Activated CD8-positive, alpha-beta T cell treated with anti-CD3 and anti-CD28 coated beads, Interleukin-2, amount 10 ng/mL, durations not matched to agents 7 days and 5 days (primary cell): Measurements from ENCODE around the gene GPR42. TPM values are rescaled to one million over a fixed set of nuclear protein-coding genes. Genes with fewer than 3 reads are reported as not detected.

Experiments
- ATAC-seq: fragments of 150-1000 bp; cut with Tn5 transposase; one replicate; pipeline ENCODE4 v1.10.0; 2021; ENCODE audit warnings: moderate library complexity
- CTCF ChIA-PET: fragments of 350-600 bp; sonication (Branson Sonifier 250); formaldehyde crosslinking; loops from one replicate; lab custom pipeline; 2021; ENCODE audit warnings: antibody characterized with exemption; lab: Charles Lee
- POLR2A ChIA-PET: fragments of 350-600 bp; sonication (Branson Sonifier 250); formaldehyde crosslinking; loops from one replicate; lab custom pipeline; 2021; ENCODE audit warnings: antibody characterized with exemption; lab: Charles Lee
- DNase-seq: peaks from one replicate; pipeline ENCODE4 v3.0.0-alpha.2; 2020
- H3K27ac Mint-ChIP-seq: one replicate; pipeline ENCODE4 v1.8.0; 2021; ENCODE audit warnings: mild to moderate bottlenecking, mixed read lengths
- H3K27me3 Mint-ChIP-seq: one replicate; pipeline ENCODE4 v1.8.0; 2021; ENCODE audit warnings: low read depth, mixed read lengths
- H3K36me3 Mint-ChIP-seq: one replicate; pipeline ENCODE4 v1.8.0; 2021; ENCODE audit warnings: low read depth, mixed read lengths
- H3K4me1 Mint-ChIP-seq: one replicate; pipeline ENCODE4 v1.8.0; 2021; ENCODE audit warnings: low read depth, mixed read lengths
- H3K4me3 Mint-ChIP-seq: one replicate; pipeline ENCODE4 v1.8.0; 2021; ENCODE audit warnings: mild to moderate bottlenecking, mixed read lengths
- H3K9me3 Mint-ChIP-seq: one replicate; pipeline ENCODE4 v1.8.0; 2022; ENCODE audit warnings: mixed read lengths; ENCODE audit not compliant: insufficient read depth
- total RNA-seq, 2 experiments: library from RNA; stranded (reverse); gene quantifications; one replicate each; pipeline ENCODE4 v1.2.3, GENCODE V29; 2021

The GPR42 gene
- total RNA-seq, 2 experiments from 2014 or later: not detected

GRCh38 chr19:35388277-35389054 lies 17.6 kb downstream of the GPR42 start:
- POLR2A ChIA-PET: no interaction called here

DNA sequence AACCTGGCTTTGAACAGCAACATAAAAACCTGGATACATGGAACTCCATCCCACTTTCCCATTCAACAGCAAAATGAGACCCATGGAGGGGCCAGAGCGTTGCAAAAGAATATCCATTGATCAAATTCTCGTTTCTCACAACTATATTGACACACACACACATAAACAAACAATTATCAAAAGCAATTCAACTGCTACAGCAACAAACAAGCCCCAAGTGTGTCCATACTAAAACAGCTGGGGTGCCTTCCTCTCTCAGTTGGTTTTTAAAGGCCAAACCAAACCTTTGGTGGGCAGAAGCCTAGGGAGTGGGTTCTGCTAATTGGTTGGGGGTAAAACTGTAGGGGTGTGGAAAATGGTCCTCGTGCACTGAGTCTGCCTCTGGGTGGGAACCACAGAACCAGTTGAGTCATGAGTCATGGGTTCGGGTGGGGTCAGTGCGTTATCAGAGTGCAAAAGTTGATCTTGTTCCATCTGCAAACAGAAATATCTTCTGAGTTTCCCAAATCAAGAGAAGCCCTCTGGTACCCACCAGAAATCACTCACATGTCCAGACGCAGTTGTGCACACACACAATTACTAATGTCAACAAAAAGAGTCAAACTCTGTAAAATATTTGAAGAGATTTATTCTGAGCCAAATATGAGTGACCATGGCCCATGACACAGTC lies 18.5 kb downstream of the GPR42 start:
- Mint-ChIP-seq H3K9me3 (peaks cover 7% of the 10 kb centered on the region), H3K36me3 (peaks cover 5% of the 10 kb centered on the region), H3K27me3 (peaks cover 11% of the 10 kb centered on the region), H3K4me1 (no peaks in the 10 kb centered on the region), H3K27ac (no peak overlapping the region), H3K4me3 (no peak overlapping the region)
- ATAC-seq (no peak), DNase-seq (no peak)
- POLR2A ChIA-PET: no interaction called here
- CTCF ChIA-PET: no interaction called here

More at GRCh38 chr19:35388277-35389054, 17.6 kb downstream of the GPR42 start:
- peaks cover 5% of the 10 kb centered on the region for H3K36me3 Mint-ChIP-seq
- CTCF ChIA-PET: interaction anchor here (0.5 to 1.5 kb wide), 2 partner anchors 38 to 106 kb away, joined by 3 to 7 read pairs; no protein-coding TSS in a partner anchor
- peaks cover 14% of the 10 kb centered on the region for H3K27me3 Mint-ChIP-seq
- no peak for DNase-seq
- peaks cover 7% of the 10 kb centered on the region for H3K9me3 Mint-ChIP-seq
- H3K4me1 Mint-ChIP-seq: no peaks in the 10 kb centered on the region
- H3K27ac Mint-ChIP-seq: no peak overlapping the region
- no peak overlapping the region for H3K4me3 Mint-ChIP-seq
- no peak for ATAC-seq

- no peak overlapping the region for H3K4me3 Mint-ChIP-seq
- no peak overlapping the region for H3K27ac Mint-ChIP-seq
- DNase-seq (no peak), ATAC-seq (no peak)
- H3K4me1 Mint-ChIP-seq: no peaks in the 10 kb centered on the region
- H3K9me3 Mint-ChIP-seq: no peaks in the 10 kb centered on the region
- ChIA-PET CTCF (no interaction called here), POLR2A (no interaction called here)
- peaks cover 9% of the 10 kb centered on the region for H3K27me3 Mint-ChIP-seq
- no peaks in the 10 kb centered on the region for H3K36me3 Mint-ChIP-seq
These were observed 22.2 kb downstream of the GPR42 start for GRCh38 chr19:35392742-35393715.

- ATAC-seq (no peak), DNase-seq (no peak)
- H3K9me3 Mint-ChIP-seq: no peaks in the 10 kb centered on the region
- H3K27me3 Mint-ChIP-seq: peaks cover 9% of the 10 kb centered on the region
- H3K4me1 Mint-ChIP-seq: no peaks in the 10 kb centered on the region
- H3K27ac Mint-ChIP-seq: no peak overlapping the region
- ChIA-PET POLR2A (interaction anchor here (0.6 kb wide), 1 partner anchor 228 kb away, joined by 6 read pairs; no protein-coding TSS in a partner anchor), CTCF (no interaction called here)
- no peaks in the 10 kb centered on the region for H3K36me3 Mint-ChIP-seq
- H3K4me3 Mint-ChIP-seq: no peak overlapping the region
These were observed 24.7 kb downstream of the GPR42 start for GRCh38 chr19:35395382-35396199.

DNA sequence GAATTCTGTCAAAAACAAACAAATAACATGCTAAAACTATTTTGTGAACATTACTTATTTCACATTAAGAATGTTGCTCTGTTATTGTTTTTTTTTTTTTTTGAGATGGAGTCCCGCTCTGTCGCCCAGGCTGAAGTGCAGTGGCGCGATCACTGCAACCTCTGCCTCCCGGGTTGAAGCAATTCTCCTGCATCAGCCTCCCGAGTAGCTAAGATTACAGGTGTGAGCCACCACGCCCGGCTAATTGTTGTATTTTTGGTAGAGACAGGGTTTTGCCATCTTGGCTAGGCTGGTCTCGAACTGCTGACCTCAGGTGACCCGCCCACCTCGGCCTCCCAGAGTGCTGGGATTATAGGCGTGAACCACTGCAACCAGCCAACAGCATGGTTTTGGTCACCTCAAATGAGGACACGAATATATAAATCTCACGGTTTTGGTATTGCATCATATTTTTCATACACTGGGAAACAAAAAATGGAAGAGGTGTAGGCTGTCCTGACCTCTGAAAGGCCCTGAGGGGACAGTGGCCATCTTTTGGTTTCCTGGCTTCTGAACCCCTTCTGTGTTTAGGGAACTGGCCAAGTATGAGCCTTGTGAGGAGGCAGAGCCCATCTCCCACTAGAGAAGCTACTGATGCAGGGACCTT lies 25.5 kb downstream of the GPR42 start:
- CTCF ChIA-PET: no interaction called here
- ATAC-seq: no peak

GRCh38 chr19:35397064-35397463 lies 26.2 kb downstream of the GPR42 start:
- DNase-seq (no peak), ATAC-seq (no peak)
- no peak overlapping the region for H3K4me3 Mint-ChIP-seq
- H3K9me3 Mint-ChIP-seq: no peaks in the 10 kb centered on the region
- no peak overlapping the region for H3K27ac Mint-ChIP-seq
- no peaks in the 10 kb centered on the region for H3K4me1 Mint-ChIP-seq
- POLR2A ChIA-PET: no interaction called here
- H3K36me3 Mint-ChIP-seq: no peaks in the 10 kb centered on the region
- CTCF ChIA-PET: no interaction called here
- H3K27me3 Mint-ChIP-seq: peaks cover 6% of the 10 kb centered on the region

More for the DNA sequence above, 25.5 kb downstream of the GPR42 start:
- Mint-ChIP-seq H3K4me1 (no peaks in the 10 kb centered on the region), H3K27ac (no peak overlapping the region), H3K4me3 (no peak overlapping the region), H3K9me3 (no peaks in the 10 kb centered on the region), H3K36me3 (no peaks in the 10 kb centered on the region), H3K27me3 (peaks cover 6% of the 10 kb centered on the region)
- DNase-seq: no peak
- POLR2A ChIA-PET: interaction anchor here (0.6 kb wide), 1 partner anchor 228 kb away, joined by 6 read pairs; no protein-coding TSS in a partner anchor

DNA sequence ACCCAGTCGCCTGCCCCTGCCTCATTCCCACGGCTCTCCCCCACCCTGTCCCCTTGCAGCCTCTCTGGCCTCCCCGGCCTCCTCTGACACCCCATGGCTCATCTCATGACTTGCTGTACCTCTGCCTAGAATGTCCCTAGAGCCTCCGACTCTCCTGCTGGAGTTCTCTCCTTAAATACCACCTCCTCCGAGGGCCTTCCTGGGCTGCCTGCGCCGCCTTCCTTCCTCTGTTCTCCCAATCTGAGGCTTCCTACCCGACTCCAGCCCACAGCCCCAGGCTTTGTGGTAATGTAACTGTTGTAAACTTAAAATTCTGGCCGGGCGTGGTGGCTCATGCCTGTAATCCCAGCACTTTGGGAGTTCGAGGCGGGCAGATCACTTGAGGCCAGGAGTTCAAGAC lies 27.7 kb downstream of the GPR42 start:
- Mint-ChIP-seq H3K27me3 (peaks cover 6% of the 10 kb centered on the region), H3K4me3 (no peak overlapping the region), H3K36me3 (no peaks in the 10 kb centered on the region), H3K9me3 (no peaks in the 10 kb centered on the region), H3K4me1 (peaks cover 2% of the 10 kb centered on the region), H3K27ac (no peak overlapping the region)
- no peak for ATAC-seq
- DNase-seq: no peak
- POLR2A ChIA-PET: no interaction called here
- CTCF ChIA-PET: interaction anchor here (0.7 kb wide), 1 partner anchor 64 kb away, joined by 3 read pairs; no protein-coding TSS in a partner anchor

- DNase-seq (no peak), ATAC-seq (no peak)
- Mint-ChIP-seq H3K4me1 (peaks cover 2% of the 10 kb centered on the region), H3K9me3 (no peaks in the 10 kb centered on the region), H3K4me3 (no peak overlapping the region), H3K36me3 (no peaks in the 10 kb centered on the region), H3K27ac (no peak overlapping the region), H3K27me3 (peaks cover 6% of the 10 kb centered on the region)
- POLR2A ChIA-PET: no interaction called here
- CTCF ChIA-PET: no interaction called here
These were observed 28.4 kb downstream of the GPR42 start for GRCh38 chr19:35399231-35399630.

DNA sequence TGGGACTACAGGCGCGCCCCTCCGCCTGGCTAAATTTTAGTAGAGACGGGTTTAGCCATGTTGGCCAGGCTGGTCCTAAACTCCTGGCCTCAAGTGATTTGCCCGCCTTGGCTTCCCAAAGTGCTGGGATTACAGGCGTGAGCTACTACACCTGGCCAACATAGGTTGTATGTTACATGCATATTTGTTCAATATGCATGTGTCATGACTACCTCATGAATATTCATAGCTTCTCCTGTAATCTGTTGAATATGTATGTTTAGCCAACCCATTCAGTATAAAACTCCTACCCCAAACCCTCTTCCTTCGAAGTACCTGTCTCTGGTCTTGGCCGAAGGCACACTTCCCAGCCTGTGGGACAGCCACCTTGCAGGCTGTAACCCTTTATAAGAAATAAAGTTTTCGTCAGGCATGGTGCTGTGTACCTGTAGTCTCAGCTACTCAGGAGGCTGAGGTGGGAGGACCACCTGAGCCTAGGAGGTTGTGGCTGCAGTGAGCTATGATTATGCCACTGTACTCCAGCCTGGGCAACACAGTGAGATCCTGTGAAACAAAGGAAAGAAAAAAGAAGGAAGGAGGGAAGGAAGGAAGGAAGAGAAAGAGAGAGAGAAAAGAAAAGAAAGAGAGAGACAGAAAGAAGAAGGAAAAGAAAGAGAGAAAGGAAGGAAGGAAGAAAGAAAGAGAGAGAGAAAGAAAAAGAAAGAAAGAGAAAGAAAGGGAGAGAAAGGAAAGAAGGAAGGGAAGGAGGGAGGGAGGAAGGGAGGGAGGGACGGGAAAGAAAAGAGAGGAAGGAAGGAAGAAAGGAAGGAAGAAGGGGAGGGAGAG lies 29.3 kb downstream of the GPR42 start:
- ChIA-PET POLR2A (no interaction called here), CTCF (no interaction called here)
- Mint-ChIP-seq H3K4me1 (peaks cover 2% of the 10 kb centered on the region), H3K9me3 (no peaks in the 10 kb centered on the region), H3K27ac (no peak overlapping the region), H3K27me3 (peaks cover 6% of the 10 kb centered on the region), H3K36me3 (no peaks in the 10 kb centered on the region), H3K4me3 (no peak overlapping the region)
- DNase-seq: no peak
- ATAC-seq: no peak

DNA sequence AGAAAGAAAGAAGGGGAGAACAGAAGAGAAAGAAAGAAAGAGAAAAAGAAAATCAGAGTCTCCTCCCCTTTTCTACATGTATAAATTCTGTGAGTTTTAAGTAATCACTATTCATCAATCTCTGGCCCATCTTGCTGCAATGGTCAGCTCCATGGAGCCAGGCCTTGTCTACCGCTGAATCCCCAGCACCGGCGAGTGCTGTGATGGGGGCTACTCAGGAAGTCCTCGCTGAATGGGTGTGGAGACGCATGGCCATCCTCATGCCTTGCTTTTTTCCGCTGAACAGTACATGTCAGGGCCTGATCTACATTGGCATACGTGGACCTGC lies 29.9 kb downstream of the GPR42 start:
- Mint-ChIP-seq H3K27me3 (peaks cover 6% of the 10 kb centered on the region), H3K9me3 (no peaks in the 10 kb centered on the region), H3K4me1 (peaks cover 2% of the 10 kb centered on the region), H3K4me3 (no peak overlapping the region), H3K36me3 (no peaks in the 10 kb centered on the region), H3K27ac (no peak overlapping the region)
- POLR2A ChIA-PET: no interaction called here
- ATAC-seq (no peak), DNase-seq (no peak)
- CTCF ChIA-PET: no interaction called here
